Fibroblast of peridontal ligament (primary cell): ENCODE measurements around the gene KRCC1.

Experiments
- DNase-seq: peaks from one replicate; pipeline ENCODE4 v3.0.0-alpha.2; 2010; ENCODE audit errors: extremely low read depth

Gene KRCC1

DNA sequence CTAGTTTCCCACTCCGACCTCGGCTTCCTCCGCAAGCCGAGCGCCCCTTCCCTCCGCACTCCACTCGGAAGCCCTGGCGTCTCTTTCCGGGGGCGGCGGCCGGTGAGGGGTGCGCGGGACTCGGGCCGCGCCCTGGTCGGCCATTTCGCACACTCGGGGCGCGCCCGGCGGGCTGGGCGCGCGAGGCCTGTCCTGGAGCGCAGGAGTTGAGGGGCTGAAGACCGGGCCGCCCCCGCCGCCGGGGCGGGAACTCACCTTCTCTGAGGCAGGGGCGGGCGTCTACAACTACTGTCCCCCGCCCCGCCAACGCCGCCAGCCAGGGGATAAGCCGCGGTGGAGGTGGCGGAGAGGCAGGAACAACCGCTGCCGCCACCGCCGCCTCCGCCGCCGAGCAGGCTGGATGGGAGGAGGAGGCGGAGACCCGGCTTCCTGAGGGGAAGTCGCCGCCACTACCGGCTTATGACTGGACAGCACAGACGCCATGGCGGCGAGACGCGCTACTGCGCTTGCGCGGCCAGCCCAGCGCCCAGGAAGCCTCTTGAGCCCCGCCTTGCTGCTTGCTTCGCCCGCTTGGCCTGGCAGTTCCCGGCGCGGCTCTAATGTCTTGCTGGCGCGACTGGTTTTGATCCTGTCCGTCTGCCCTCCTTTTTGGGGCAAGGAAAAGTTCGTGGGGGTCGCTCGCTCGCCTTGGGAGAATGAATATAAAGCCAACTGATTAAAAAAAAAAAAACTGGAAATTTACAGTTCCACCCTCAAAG lies at the start of gene KRCC1:
Gene KRCC1 (minus strand): TSS at position 413 of the 758 bp plus-strand sequence. CDS start 27,220 bp downstream, outside the sequence.
- peak; percentile 96 for DNase-seq

DNA sequence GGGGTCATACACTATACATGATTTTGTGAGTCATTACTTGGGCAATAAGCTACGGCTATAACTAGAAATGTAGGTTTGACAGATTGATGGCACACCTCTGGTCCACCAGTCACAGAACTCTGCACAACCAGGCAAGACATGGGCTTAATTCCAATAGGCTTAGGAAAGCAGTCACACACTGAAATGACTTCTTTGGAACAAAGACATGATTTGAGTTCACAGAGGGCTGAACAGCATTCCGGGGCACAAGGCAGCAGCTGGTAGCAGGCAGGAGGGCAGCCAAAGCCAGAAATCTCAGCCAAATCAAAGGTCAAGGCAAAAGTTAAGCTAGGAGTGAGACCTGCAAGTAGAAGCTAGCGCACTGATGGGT lies 44.9 kb upstream of the KRCC1 start:
- DNase-seq: no peak

GRCh38 chr2:88099798-88100488 lies 44.4 kb upstream of the KRCC1 start:
- DNase-seq: peak; percentile 5

GRCh38 chr2:88098558-88098900 lies 42.9 kb upstream of the KRCC1 start:
- DNase-seq: no peak

GRCh38 chr2:88097891-88098557 lies 42.4 kb upstream of the KRCC1 start:
- DNase-seq: no peak

- DNase-seq: no peak
Observed at GRCh38 chr2:88097192-88097591, 41.6 kb upstream of the KRCC1 start.

GRCh38 chr2:88096708-88097107 lies 41.1 kb upstream of the KRCC1 start:
- DNase-seq: no peak

- DNase-seq: no peak
Observed at GRCh38 chr2:88095022-88095421, 39.4 kb upstream of the KRCC1 start.

- no peak for DNase-seq
Observed at GRCh38 chr2:88092773-88093172, 37.2 kb upstream of the KRCC1 start.

DNA sequence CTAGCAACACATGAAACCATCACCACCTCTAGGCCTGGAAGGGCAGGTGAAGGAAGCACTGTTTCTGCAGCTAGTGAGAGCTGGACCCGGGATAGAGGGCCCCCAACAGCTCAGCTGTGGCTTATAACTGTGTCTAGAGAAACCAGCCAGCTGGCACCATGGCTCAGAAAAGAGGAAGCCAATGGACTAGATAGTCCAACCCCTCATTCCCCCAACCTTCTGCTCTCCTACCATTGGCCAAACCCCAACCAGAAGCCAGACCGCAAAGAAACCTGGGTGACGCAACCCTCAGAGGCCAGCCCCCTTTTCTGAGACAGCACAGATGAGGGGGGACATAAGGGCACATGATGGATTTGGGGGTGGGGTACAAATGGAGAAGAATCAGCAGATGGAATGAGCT lies 36.4 kb upstream of the KRCC1 start:
- no peak for DNase-seq

DNA sequence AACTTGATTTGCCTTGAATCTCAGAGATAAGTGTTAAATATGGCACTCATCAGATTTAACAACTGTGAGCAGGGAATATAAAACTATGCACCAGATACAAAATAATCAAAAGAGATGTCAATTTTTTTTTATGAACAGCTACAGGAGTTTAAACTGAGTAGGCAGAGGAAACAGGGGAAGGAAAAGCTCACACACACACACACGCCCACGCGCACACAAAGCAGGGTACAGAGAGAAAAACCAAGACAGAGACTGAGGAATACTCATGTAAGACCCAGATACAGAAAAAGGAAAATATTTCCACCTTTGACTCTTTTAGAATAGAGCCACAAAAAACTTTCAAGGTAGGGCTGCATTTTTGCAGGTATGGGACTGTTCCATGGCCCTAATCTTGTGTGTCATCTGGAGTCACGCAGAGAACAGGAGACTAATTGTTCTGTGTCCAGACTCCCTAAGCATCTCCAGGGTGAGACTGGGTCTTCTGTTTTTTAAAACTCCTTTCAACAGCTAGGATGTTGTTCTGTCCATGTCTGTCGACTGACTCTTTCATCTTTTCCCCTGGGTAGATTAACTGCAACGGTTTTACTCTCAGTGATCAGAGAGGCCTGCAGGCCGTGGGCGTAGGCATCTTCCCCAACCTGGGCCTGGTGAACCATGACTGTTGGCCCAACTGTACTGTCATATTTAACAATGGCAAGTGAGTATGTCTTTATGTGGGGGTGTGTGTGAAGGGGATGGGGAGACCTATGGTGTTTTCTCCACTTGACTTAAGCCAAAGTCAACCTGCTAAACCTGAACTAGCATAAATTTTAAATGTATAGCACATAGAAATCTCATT lies 35.1 kb upstream of the KRCC1 start:
- no peak for DNase-seq

- no peak for DNase-seq
Observed at GRCh38 chr2:88088999-88089398, 33.4 kb upstream of the KRCC1 start.

- DNase-seq: no peak
Observed at GRCh38 chr2:88087763-88088162, 32.2 kb upstream of the KRCC1 start.

GRCh38 chr2:88087073-88087472 lies 31.5 kb upstream of the KRCC1 start:
- no peak for DNase-seq

DNA sequence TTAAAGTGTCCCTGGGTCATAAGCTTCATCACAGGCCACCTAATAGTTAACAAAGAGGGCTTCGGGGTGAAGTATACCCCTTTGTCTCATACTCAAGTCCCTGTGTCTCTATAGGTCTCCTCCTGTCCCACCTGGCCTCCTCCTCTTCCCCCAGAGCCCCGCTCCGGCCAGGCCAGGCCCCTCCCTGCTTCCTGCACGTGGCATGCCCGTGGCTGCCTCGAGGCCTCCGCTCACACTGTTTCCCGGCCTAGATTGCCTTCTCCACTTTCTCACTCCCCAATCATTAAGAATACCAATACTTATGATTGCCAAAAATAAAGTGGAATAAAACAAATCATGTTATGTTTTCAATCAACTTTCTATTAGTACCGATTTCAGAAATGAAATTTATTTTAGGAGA lies 30.8 kb upstream of the KRCC1 start:
- no peak for DNase-seq

GRCh38 chr2:88085602-88086001 lies 30.0 kb upstream of the KRCC1 start:
- no peak for DNase-seq

- DNase-seq: no peak
Observed at GRCh38 chr2:88085099-88085498, 29.5 kb upstream of the KRCC1 start.

DNA sequence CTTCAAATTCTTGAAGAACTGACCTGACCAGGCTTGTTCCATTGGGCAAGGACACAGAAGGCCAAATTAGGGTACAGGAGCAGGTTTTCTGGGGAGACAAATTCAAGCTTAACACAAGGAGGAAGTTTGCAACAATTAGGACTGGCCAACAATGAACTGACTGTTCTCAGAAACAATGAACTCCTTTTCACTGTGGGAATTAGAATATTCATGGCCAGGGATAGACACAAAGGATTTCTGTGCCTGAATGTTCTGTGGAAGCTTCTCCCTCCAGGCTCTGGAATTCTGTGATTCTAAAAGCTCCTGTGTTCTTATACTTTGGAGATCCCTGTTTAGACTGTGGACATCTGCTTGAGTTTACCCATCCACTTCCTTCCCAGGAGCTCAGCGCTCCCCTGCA lies 27.2 kb upstream of the KRCC1 start:
- DNase-seq: no peak

GRCh38 chr2:88081924-88082608 lies 26.5 kb upstream of the KRCC1 start:
- DNase-seq: no peak

GRCh38 chr2:88080545-88080944 lies 25.0 kb upstream of the KRCC1 start:
- DNase-seq: no peak

DNA sequence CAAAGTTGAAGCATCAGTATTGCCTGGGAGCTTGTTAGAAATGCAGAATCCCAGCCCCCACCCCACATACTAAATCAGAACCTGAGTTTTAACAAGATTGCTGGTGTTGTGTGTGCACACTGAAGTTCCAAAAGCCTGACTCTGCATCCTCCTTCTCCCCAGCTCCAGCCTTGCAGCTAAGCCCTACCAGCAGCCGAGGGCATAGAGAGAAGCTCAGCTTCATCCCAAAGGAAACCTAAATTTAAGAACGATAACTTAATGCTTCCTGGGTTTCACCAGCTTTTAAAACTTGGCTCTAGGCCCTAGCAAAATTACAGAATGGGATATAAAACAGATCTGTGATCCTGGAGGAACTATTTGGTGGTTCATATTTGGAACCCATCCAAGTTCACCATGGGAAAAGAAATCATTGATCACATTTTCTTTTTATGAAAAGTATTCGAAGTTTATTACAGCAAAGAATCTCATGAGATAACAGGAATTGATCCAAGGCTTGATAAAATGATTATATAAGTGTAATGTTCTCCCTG lies 23.1 kb upstream of the KRCC1 start:
- no peak for DNase-seq
